Measurements from ENCODE around the gene CTIF. TPM values are rescaled to one million over a fixed set of nuclear protein-coding genes. Genes with fewer than 3 reads are reported as not detected.

CTIF gene
- total and polyA plus RNA-seq, 2 donors (not counting 1 experiment from before 2014, with no cell fraction given), result 27.2 to 28.1 TPM

GRCh38 chr18:48875314-48875941 lies 336.6 kb downstream of the CTIF start:
- Histone ChIP-seq H4K20me1 (ENCODE audit: control insufficient read depth, extremely low read depth, insufficient read depth, low read length) (no peaks in the 10 kb centered on the region), H3K4me1 (ENCODE audit: control insufficient read depth, extremely low read depth, insufficient read depth, low read length) (peaks cover 6% of the 10 kb centered on the region), H2AFZ (ENCODE audit: low read length) (no peak overlapping the region), H3K36me3 (ENCODE audit: control insufficient read depth, insufficient read depth, low read length) (no peaks in the 10 kb centered on the region), H3K79me2 (ENCODE audit: control insufficient read depth, insufficient read depth, low read length) (no peaks in the 10 kb centered on the region), H3K27ac (ENCODE audit: insufficient read depth, low read length) (no peak overlapping the region), H3K4me3 (replicated peaks in 1 of 4; ENCODE audit: control extremely low read depth in 1 of 4, insufficient read depth in 1 of 4, low read depth in 3 of 4, low read length in 4 of 4) (no peak overlapping the region), H3K9me3 (ENCODE audit: control insufficient read depth, insufficient read depth, low read depth, low read length) (no peaks in the 10 kb centered on the region), H3K27me3 (ENCODE audit: control insufficient read depth, insufficient read depth, low read length) (no peaks in the 10 kb centered on the region), H3K9ac (ENCODE audit: insufficient read depth, low read length) (no peak overlapping the region), H3K4me2 (ENCODE audit: extremely low read depth, insufficient read depth, low read length) (no peak overlapping the region)
- no peak for DNase-seq (ENCODE audit: low read depth in 2 of 2)
- TF ChIP-seq CTCF (conservative IDR thresholded peaks at IDR 0.05 in 1 of 2, IDR thresholded peaks at IDR 0.05 in 1 of 2; ENCODE audit: low read depth in 1 of 2, low read length in 2 of 2) (no peak), EZH2 (IDR thresholded peaks at IDR 0.05; ENCODE audit: low read length, missing control alignments) (no peak)

GRCh38 chr18:48875942-48876511 lies 337.2 kb downstream of the CTIF start:
- Histone ChIP-seq H3K27ac (ENCODE audit: insufficient read depth, low read length) (no peak overlapping the region), H3K27me3 (ENCODE audit: control insufficient read depth, insufficient read depth, low read length) (no peaks in the 10 kb centered on the region), H3K36me3 (ENCODE audit: control insufficient read depth, insufficient read depth, low read length) (no peaks in the 10 kb centered on the region), H3K4me2 (ENCODE audit: extremely low read depth, insufficient read depth, low read length) (no peak overlapping the region), H3K4me3 (replicated peaks in 1 of 4; ENCODE audit: control extremely low read depth in 1 of 4, insufficient read depth in 1 of 4, low read depth in 3 of 4, low read length in 4 of 4) (no peak overlapping the region), H3K9ac (ENCODE audit: insufficient read depth, low read length) (no peak overlapping the region), H2AFZ (ENCODE audit: low read length) (no peak overlapping the region), H3K4me1 (ENCODE audit: control insufficient read depth, extremely low read depth, insufficient read depth, low read length) (peaks cover 6% of the 10 kb centered on the region), H3K79me2 (ENCODE audit: control insufficient read depth, insufficient read depth, low read length) (no peaks in the 10 kb centered on the region), H4K20me1 (ENCODE audit: control insufficient read depth, extremely low read depth, insufficient read depth, low read length) (no peaks in the 10 kb centered on the region), H3K9me3 (ENCODE audit: control insufficient read depth, insufficient read depth, low read depth, low read length) (no peaks in the 10 kb centered on the region)
- peak in 1 of 2 donors; percentile 33 for DNase-seq (ENCODE audit: low read depth in 2 of 2)
- TF ChIP-seq CTCF (conservative IDR thresholded peaks at IDR 0.05 in 1 of 2, IDR thresholded peaks at IDR 0.05 in 1 of 2; ENCODE audit: low read depth in 1 of 2, low read length in 2 of 2) (no peak), EZH2 (IDR thresholded peaks at IDR 0.05; ENCODE audit: low read length, missing control alignments) (no peak)

- no peaks in the 10 kb centered on the region for H3K36me3 ChIP-seq (ENCODE audit: control insufficient read depth, insufficient read depth, low read length)
- H3K27me3 ChIP-seq (ENCODE audit: control insufficient read depth, insufficient read depth, low read length), result no peaks in the 10 kb centered on the region
- no peak overlapping the region for H3K9ac ChIP-seq (ENCODE audit: insufficient read depth, low read length)
- H3K79me2 ChIP-seq (ENCODE audit: control insufficient read depth, insufficient read depth, low read length), result no peaks in the 10 kb centered on the region
- H3K4me2 ChIP-seq (ENCODE audit: extremely low read depth, insufficient read depth, low read length), result no peak overlapping the region
- no peak overlapping the region for H3K4me3 ChIP-seq (replicated peaks in 1 of 4; ENCODE audit: control extremely low read depth in 1 of 4, insufficient read depth in 1 of 4, low read depth in 3 of 4, low read length in 4 of 4)
- H3K4me1 ChIP-seq (ENCODE audit: control insufficient read depth, extremely low read depth, insufficient read depth, low read length), result peaks cover 6% of the 10 kb centered on the region
- H2AFZ ChIP-seq (ENCODE audit: low read length), result no peak overlapping the region
- no peaks in the 10 kb centered on the region for H4K20me1 ChIP-seq (ENCODE audit: control insufficient read depth, extremely low read depth, insufficient read depth, low read length)
- H3K9me3 ChIP-seq (ENCODE audit: control insufficient read depth, insufficient read depth, low read depth, low read length), result no peaks in the 10 kb centered on the region
- DNase-seq (ENCODE audit: low read depth in 2 of 2), result no peak
- no peak overlapping the region for H3K27ac ChIP-seq (ENCODE audit: insufficient read depth, low read length)
- TF ChIP-seq EZH2 (IDR thresholded peaks at IDR 0.05; ENCODE audit: low read length, missing control alignments), result no peak
- TF ChIP-seq CTCF (conservative IDR thresholded peaks at IDR 0.05 in 1 of 2, IDR thresholded peaks at IDR 0.05 in 1 of 2; ENCODE audit: low read depth in 1 of 2, low read length in 2 of 2), result no peak
Measured at GRCh38 chr18:48876590-48876989, 337.8 kb downstream of the CTIF start.
